ENCODE measurements around the gene SLC26A1. TPM values are rescaled to one million over a fixed set of nuclear protein-coding genes. Genes with fewer than 3 reads are reported as not detected.
"Not testable (repeated sequence)": the region's sequence is repeated elsewhere in the genome, so short reads cannot be mapped to it uniquely, and the experiment has no call there.

The SLC26A1 gene
- total RNA-seq, 4 donors from 2014 or later = 0.15 to 0.61 (median 0.19) TPM; not detected in 1

GRCh38 chr4:978957-979701 lies 14.1 kb downstream of the SLC26A1 start:
- intact Hi-C loops (cut with DNase I; ENCODE audit: low total_unique reads) = no loop called here
- WGBS, 2 donors = 58 to 63% methylated on average over 19 to 20 of the region's 20 CpGs
- no peak overlapping the region for H3K4me3 ChIP-seq (ENCODE audit: low read depth, poor library complexity, severe bottlenecking)
- TF ChIP-seq POLR2A (IDR thresholded peaks at IDR 0.05) = no peak
- no peak for TF ChIP-seq CTCF (IDR thresholded peaks at IDR 0.05)
- DNase-seq (ENCODE audit: low spot score in 2 of 2) = no peak

GRCh38 chr4:976016-976415 lies 17.2 kb downstream of the SLC26A1 start:
- intact Hi-C loops (cut with DNase I; ENCODE audit: low total_unique reads) = not testable (repeated sequence)
- 90 to 94% methylated on average over 4 to 13 of the region's 25 CpGs for WGBS, 2 donors

GRCh38 chr4:974668-975067 lies 18.5 kb downstream of the SLC26A1 start:
- no peak for DNase-seq (ENCODE audit: low spot score in 2 of 2)
- TF ChIP-seq POLR2A (IDR thresholded peaks at IDR 0.05) = no peak
- no peak for TF ChIP-seq CTCF (IDR thresholded peaks at IDR 0.05)
- H3K4me3 ChIP-seq (ENCODE audit: low read depth, poor library complexity, severe bottlenecking) = no peak overlapping the region
- WGBS, 2 donors = 79 to 80% methylated on average over 4 to 8 of the region's 9 CpGs
- intact Hi-C loops (cut with DNase I; ENCODE audit: low total_unique reads) = no loop called here

More at GRCh38 chr4:976016-976415, 17.2 kb downstream of the SLC26A1 start:
- not testable (repeated sequence) for H3K4me3 ChIP-seq (ENCODE audit: low read depth, poor library complexity, severe bottlenecking); DNase-seq (ENCODE audit: low spot score in 2 of 2)

GRCh38 chr4:973431-974397 lies 19.5 kb downstream of the SLC26A1 start, which contains the start of gene DGKQ:
Gene DGKQ (minus strand): TSS chr4:973569. CDS start chr4:973482, 87 bp downstream.
- peak within 1 kb of the TSS; percentile 67 for H3K4me3 ChIP-seq (ENCODE audit: low read depth, poor library complexity, severe bottlenecking)
- 34 to 45% methylated on average over 24 to 61 of the region's 123 CpGs for WGBS, 2 donors
- TF ChIP-seq POLR2A (IDR thresholded peaks at IDR 0.05) (no peak), CTCF (IDR thresholded peaks at IDR 0.05) (no peak)
- intact Hi-C loops (cut with DNase I; ENCODE audit: low total_unique reads) = no loop called here
- DNase-seq (ENCODE audit: low spot score in 2 of 2) = peak; percentile 77 to 96

- 0% methylated on average over 11 of the region's 65 CpGs; no CpG with 5 or more reads in 1 of the 2 donors for WGBS, 2 donors
- H3K4me3 ChIP-seq (ENCODE audit: low read depth, poor library complexity, severe bottlenecking) = peak overlapping the region; percentile 67
- intact Hi-C loops (cut with DNase I; ENCODE audit: low total_unique reads) = no loop called here
- no peak for DNase-seq (ENCODE audit: low spot score in 2 of 2)
- TF ChIP-seq POLR2A (IDR thresholded peaks at IDR 0.05) (no peak), CTCF (IDR thresholded peaks at IDR 0.05) (no peak)
Measured at GRCh38 chr4:972651-973424, 20.4 kb downstream of the SLC26A1 start.

Measured in lower leg skin (tissue), 4 donors.